Activated B cell treated with CpG ODN at 0.5 μM for 24 hours (primary cell): ENCODE data around the gene BPIFB6. TPM values are rescaled to one million over a fixed set of nuclear protein-coding genes. Genes with fewer than 3 reads are reported as not detected.

Experiments
- ATAC-seq: fragments of 200-7000 bp; cut with Tn5 transposase; one replicate; pipeline ENCODE4 v1.10.0; 2021; ENCODE audit warnings: low read depth, mild to moderate bottlenecking, moderate library complexity
- CTCF ChIA-PET: fragments of 350-600 bp; sonication (Branson Sonifier 250); formaldehyde crosslinking; loops from one replicate; lab custom pipeline; 2021; ENCODE audit warnings: antibody characterized with exemption; lab: Charles Lee
- POLR2A ChIA-PET: fragments of 350-600 bp; sonication (Branson Sonifier 250); formaldehyde crosslinking; loops from one replicate; lab custom pipeline; 2021; ENCODE audit warnings: antibody characterized with exemption; lab: Charles Lee
- DNase-seq: peaks from one replicate; pipeline ENCODE4 v3.0.0; 2022
- H3K27ac Mint-ChIP-seq: one replicate; pipeline ENCODE4 v1.8.0; 2020; ENCODE audit warnings: mixed read lengths
- H3K27me3 Mint-ChIP-seq: one replicate; pipeline ENCODE4 v1.8.0; 2021; ENCODE audit warnings: mixed read lengths
- H3K36me3 Mint-ChIP-seq: one replicate; pipeline ENCODE4 v1.8.0; 2021; ENCODE audit warnings: low read depth, mixed read lengths
- H3K4me1 Mint-ChIP-seq: one replicate; pipeline ENCODE4 v1.8.0; 2021; ENCODE audit warnings: mixed read lengths
- H3K4me3 Mint-ChIP-seq: one replicate; pipeline ENCODE4 v1.8.0; 2020; ENCODE audit warnings: mild to moderate bottlenecking, mixed read lengths
- H3K9me3 Mint-ChIP-seq: one replicate; pipeline ENCODE4 v1.8.0; 2020; ENCODE audit warnings: mixed read lengths
- CTCF ChIP-seq: fragments of 200-600 bp; IDR thresholded peaks from one replicate; pipeline ENCODE4 v1.8.0; 2022; ENCODE audit warnings: antibody characterized with exemption, mild to moderate bottlenecking
- intact Hi-C: fragments of 100-400 bp; cut with micrococcal nuclease; formaldehyde crosslinking; loops from one replicate; pipeline ENCODE4 v1.15.1; 2024
- total RNA-seq: library from RNA; stranded (reverse); gene quantifications from 2 replicates; pipeline ENCODE4 v1.2.3, GENCODE V29; 2022

The BPIFB6 gene
- total RNA-seq, 1 donor from 2014 or later, result not detected

DNA sequence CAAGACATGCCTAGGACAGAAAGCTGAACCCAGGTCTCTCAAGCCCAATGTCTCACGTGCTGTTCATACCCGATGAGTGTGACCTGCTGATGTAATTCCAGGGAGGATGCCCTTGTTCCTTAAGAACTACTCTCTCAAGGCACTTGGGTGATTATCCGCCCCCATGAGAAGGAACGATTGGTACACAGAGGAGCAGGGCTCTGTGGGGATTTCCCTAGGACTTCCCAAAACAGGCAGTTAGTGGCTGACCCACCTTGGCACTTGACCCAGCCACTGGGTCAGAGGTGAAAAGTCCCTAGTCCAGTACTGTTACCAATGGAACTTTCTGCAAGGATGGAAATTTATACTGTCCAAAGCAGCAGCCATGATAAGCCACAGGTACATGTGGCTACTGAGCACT, 9.2 kb upstream of the BPIFB6 start:
- no peak overlapping the region for H3K4me3 Mint-ChIP-seq

DNA sequence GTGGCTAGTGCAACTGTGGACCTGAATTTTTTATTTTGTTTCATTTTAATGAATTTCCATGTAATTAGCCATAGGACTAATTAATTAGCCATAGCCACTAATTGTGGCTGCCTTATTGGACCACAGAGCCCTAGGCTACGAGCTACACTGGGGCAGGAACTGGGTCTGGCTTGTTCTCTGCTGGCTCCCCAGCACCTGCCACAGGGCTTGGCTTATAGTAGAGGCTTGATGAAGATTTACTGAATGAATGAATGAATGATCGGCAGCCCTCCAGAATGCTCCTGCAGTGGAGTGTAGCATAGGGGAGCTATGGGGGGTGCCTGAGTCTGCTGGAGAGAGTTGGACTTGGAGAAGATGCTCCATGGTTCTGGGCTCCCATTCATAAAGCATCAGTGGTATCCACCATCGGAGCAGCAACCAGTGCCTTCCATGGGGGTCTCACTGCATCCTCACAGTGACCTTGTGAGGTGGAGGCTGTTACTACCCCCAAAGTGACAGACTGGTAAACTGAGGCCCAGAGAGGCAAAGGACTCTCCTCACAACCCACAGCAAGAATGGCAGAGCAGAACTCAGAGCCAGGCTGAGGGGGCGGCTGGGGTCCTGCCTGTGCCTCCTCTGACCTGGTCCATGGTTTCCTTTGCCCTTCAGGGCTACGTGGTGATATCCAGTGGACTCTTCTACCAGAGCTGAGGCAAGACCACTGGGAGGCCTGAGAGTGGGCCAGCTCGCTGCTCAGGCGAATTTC, 8.6 kb upstream of the BPIFB6 start:
- TF ChIP-seq CTCF, result no peak
- no peaks in the 10 kb centered on the region for H3K27me3 Mint-ChIP-seq
- CTCF ChIA-PET, result no interaction called here
- intact Hi-C loops, result no loop called here
- no peak overlapping the region for H3K27ac Mint-ChIP-seq
- no peak for DNase-seq
- POLR2A ChIA-PET, result no interaction called here
- no peaks in the 10 kb centered on the region for H3K4me1 Mint-ChIP-seq
- no peaks in the 10 kb centered on the region for H3K36me3 Mint-ChIP-seq
- no peaks in the 10 kb centered on the region for H3K9me3 Mint-ChIP-seq
- no peak for ATAC-seq
- H3K4me3 Mint-ChIP-seq, result no peak overlapping the region

More for the DNA sequence above, 9.2 kb upstream of the BPIFB6 start:
- no peak for DNase-seq
- ChIA-PET POLR2A (no interaction called here), CTCF (no interaction called here)
- H3K27ac Mint-ChIP-seq, result no peak overlapping the region
- intact Hi-C loops, result no loop called here
- no peaks in the 10 kb centered on the region for H3K4me1 Mint-ChIP-seq
- no peaks in the 10 kb centered on the region for H3K36me3 Mint-ChIP-seq
- ATAC-seq, result no peak
- no peaks in the 10 kb centered on the region for H3K27me3 Mint-ChIP-seq
- TF ChIP-seq CTCF, result no peak
- no peaks in the 10 kb centered on the region for H3K9me3 Mint-ChIP-seq

DNA sequence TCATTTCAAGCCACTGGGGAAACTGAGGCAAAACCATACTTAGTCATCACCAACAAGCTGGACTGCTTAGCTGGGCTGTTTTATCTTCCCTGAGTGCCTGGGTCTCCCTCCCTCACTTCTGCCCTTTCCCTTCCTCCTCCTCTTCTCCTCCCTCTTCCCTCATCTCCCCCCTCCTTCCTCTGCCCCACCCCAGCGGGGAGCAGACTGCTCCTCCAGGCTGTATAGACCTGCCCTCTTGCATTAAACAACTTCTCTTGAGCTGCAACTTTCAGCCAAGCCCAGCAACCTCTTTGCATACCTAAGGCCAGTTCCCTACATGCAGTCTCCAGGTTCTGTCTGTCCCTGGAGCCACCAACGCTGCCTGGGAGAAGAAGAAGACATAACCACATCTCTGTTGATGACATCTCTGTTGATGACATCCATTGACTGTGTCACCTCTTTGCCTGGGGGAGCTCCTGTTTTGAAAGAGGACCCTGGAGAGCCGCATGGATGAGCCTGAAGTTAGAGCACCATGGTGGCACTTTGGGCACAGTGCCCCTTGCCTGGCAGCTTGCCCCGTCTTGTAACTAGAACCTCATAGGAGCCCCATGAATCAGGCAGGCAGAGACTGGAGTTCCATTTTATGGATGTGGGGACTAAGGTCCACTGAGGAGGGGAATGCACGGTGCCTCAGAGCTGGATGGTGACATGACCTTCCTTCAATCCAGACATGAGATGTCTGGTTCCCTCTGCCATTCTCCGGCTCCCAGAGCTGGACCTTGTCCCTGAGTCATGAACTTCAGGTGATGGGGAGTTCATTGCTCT, 7.8 kb upstream of the BPIFB6 start:
- H3K36me3 Mint-ChIP-seq, result no peaks in the 10 kb centered on the region
- H3K4me1 Mint-ChIP-seq, result no peaks in the 10 kb centered on the region
- H3K9me3 Mint-ChIP-seq, result no peaks in the 10 kb centered on the region
- no peak overlapping the region for H3K27ac Mint-ChIP-seq
- POLR2A ChIA-PET, result no interaction called here
- TF ChIP-seq CTCF, result no peak
- no peaks in the 10 kb centered on the region for H3K27me3 Mint-ChIP-seq
- ATAC-seq, result no peak
- no peak for DNase-seq
- CTCF ChIA-PET, result no interaction called here
- intact Hi-C loops, result no loop called here
- H3K4me3 Mint-ChIP-seq, result no peak overlapping the region

- intact Hi-C loops, result no loop called here
- DNase-seq, result no peak
- Mint-ChIP-seq H3K27ac (no peak overlapping the region), H3K4me3 (no peak overlapping the region), H3K36me3 (no peaks in the 10 kb centered on the region), H3K9me3 (no peaks in the 10 kb centered on the region), H3K4me1 (no peaks in the 10 kb centered on the region), H3K27me3 (no peaks in the 10 kb centered on the region)
- ChIA-PET POLR2A (no interaction called here), CTCF (no interaction called here)
- no peak for TF ChIP-seq CTCF
- no peak for ATAC-seq
Observed at GRCh38 chr20:33024243-33024560, 7.2 kb upstream of the BPIFB6 start.

GRCh38 chr20:33024609-33025317, 6.7 kb upstream of the BPIFB6 start:
- intact Hi-C loops, result no loop called here
- Mint-ChIP-seq H3K4me3 (no peak overlapping the region), H3K9me3 (no peaks in the 10 kb centered on the region), H3K36me3 (no peaks in the 10 kb centered on the region), H3K27me3 (no peaks in the 10 kb centered on the region), H3K4me1 (no peaks in the 10 kb centered on the region), H3K27ac (no peak overlapping the region)
- DNase-seq (no peak), ATAC-seq (no peak)
- TF ChIP-seq CTCF, result no peak
- POLR2A ChIA-PET, result no interaction called here
- CTCF ChIA-PET, result no interaction called here
